K562 (cell line): ENCODE measurements around the gene NRP1. TPM values are rescaled to one million over a fixed set of nuclear protein-coding genes. Genes with fewer than 3 reads are reported as not detected.
A peak's percentile ranks its signal among the peaks of the same experiment; 100 is the strongest.

Source experiments
- ATAC-seq: fragments of 200-7000 bp; cut with Tn5 transposase; 3 replicates; pipeline ENCODE4 v1.9.1; 2020; ENCODE audit warnings: moderate library complexity
- BruUV-seq: library from RNA; stranded (reverse); fragments of 400-500 nt; replicated peaks from 2 replicates; lab custom pipeline; 2021; lab: Mats Ljungman, UMichigan
- CTCF ChIA-PET: fragments of 300-600 bp; formaldehyde crosslinking; extraction: SDS; loops from one replicate; lab custom pipeline; 2021; ENCODE audit warnings: low intra/inter-chr PET ratio; lab: Yijun Ruan, JAX
- POLR2A ChIA-PET: fragments of 300-600, 350-650 bp; sonication (Branson Sonifier 250); formaldehyde crosslinking; extraction: SDS; loops from one replicate; lab custom pipeline; 2021; ENCODE audit warnings: antibody characterized with exemption, inconsistent platforms; lab: Yijun Ruan, JAX
- DNase-seq, 4 experiments: peaks; one replicate each; pipeline versions ENCODE4 v3.0.0 to v3.0.0-alpha.2; 2011 to 2018; ENCODE audit warnings: low spot score in 3 of 4, mixed read lengths in 3 of 4; ENCODE audit errors: extremely low read depth in 1 of 4
- FAIRE-seq: peaks from 2 replicates; lab custom pipeline; 2011; peaks lifted over from hg19 to GRCh38; lab: Jason Lieb, UNC
- H2AFZ ChIP-seq: 2 replicates; pipeline ENCODE4 v1.6.0; 2011; ENCODE audit warnings: low read depth, low read length, control low read depth, inconsistent platforms
- H3K27ac ChIP-seq: fragments of 200-600 bp; 3 replicates; pipeline ENCODE4 v1.8.0; 2011; ENCODE audit warnings: low read depth, mild to moderate bottlenecking, control low read depth, inconsistent platforms, low read length, moderate library complexity, mixed read lengths; ENCODE audit errors: extremely low read depth
- H3K27me3 ChIP-seq, 2 experiments: fragments of 300-600 bp in 1 of 2; 2 replicates in 1 of 2; 3 replicates in 1 of 2; pipeline versions ENCODE4 v1.6.0 to v1.8.0; 2011; ENCODE audit warnings: inconsistent platforms in 2 of 2, low read length in 2 of 2, mild to moderate bottlenecking in 1 of 2, mixed read lengths in 1 of 2, moderate library complexity in 1 of 2; ENCODE audit not compliant: control insufficient read depth in 2 of 2, insufficient read depth in 2 of 2
- H3K36me3 ChIP-seq: fragments of 300-600 bp; 3 replicates; pipeline ENCODE4 v1.8.0; 2011; ENCODE audit warnings: mild to moderate bottlenecking, low read length, inconsistent platforms; ENCODE audit not compliant: control insufficient read depth, insufficient read depth
- H3K4me1 ChIP-seq, 2 experiments: fragments of 200-600 bp in 1 of 2; replicated peaks in 1 of 2; 2 replicates in 1 of 2; 3 replicates in 1 of 2; pipeline versions ENCODE4 v1.5.1 to v1.8.0; 2011; ENCODE audit warnings: inconsistent platforms in 2 of 2, low read length in 2 of 2, mild to moderate bottlenecking in 1 of 2, mixed read lengths in 1 of 2, moderate library complexity in 1 of 2; ENCODE audit not compliant: control insufficient read depth in 2 of 2, insufficient read depth in 2 of 2
- H3K4me2 ChIP-seq: 2 replicates; pipeline ENCODE4 v1.6.1; 2011; ENCODE audit warnings: low read length, control low read depth, inconsistent platforms, mixed read lengths; ENCODE audit not compliant: insufficient read depth
- H3K4me3 ChIP-seq: fragments of 200-600 bp; sonication (generic), shearing (Covaris generic); 2 replicates; pipeline ENCODE4 v1.5.1; 2016; ENCODE audit warnings: control low read depth, inconsistent platforms
- H3K79me2 ChIP-seq: fragments of 200-600 bp; 3 replicates; pipeline ENCODE4 v1.8.0; 2011; ENCODE audit warnings: low read length, inconsistent platforms; ENCODE audit not compliant: control insufficient read depth, insufficient read depth
- H3K9ac ChIP-seq, 2 experiments: 2 replicates each; pipeline versions ENCODE4 v1.6.0 to v1.6.1; 2011; ENCODE audit warnings: low read depth in 2 of 2, low read length in 2 of 2, control low read depth in 1 of 2, inconsistent platforms in 1 of 2, mild to moderate bottlenecking in 1 of 2, mixed read lengths in 1 of 2; ENCODE audit not compliant: insufficient read depth in 1 of 2
- H3K9me1 ChIP-seq: one replicate; pipeline ENCODE4 v1.6.0; 2011; ENCODE audit warnings: inconsistent platforms, mild to moderate bottlenecking, low read length, moderate library complexity; ENCODE audit not compliant: control insufficient read depth, insufficient read depth
- H3K9me3 ChIP-seq: replicated peaks from 2 replicates; pipeline ENCODE4 v1.5.1; 2011; ENCODE audit warnings: low read depth, low read length, inconsistent platforms; ENCODE audit not compliant: control insufficient read depth, insufficient read depth
- H4K20me1 ChIP-seq: replicated peaks from 2 replicates; pipeline ENCODE4 v1.6.1; 2011; ENCODE audit warnings: low read length, inconsistent platforms, mixed read lengths; ENCODE audit not compliant: control insufficient read depth, insufficient read depth
- CEBPG ChIP-seq, 3 experiments: fragments of 200-800 bp in 1 of 3; sonication (Bioruptor generic) in 1 of 3; sonication (generic) in 1 of 3; formaldehyde crosslinking in 1 of 3; IDR thresholded peaks in 2 of 3; conservative IDR thresholded peaks in 1 of 3; 2 replicates each; pipeline versions ENCODE4 v1.6.1 to v1.8.0; 2016 to 2022; ENCODE audit warnings: missing compliant biosample characterization in 2 of 3, missing genetic modification characterization in 2 of 3, mild to moderate bottlenecking in 1 of 3, missing genetic modification reagents in 1 of 3
- KDM2B ChIP-seq: fragments of 250-450 bp; sonication (Bioruptor Pico); IDR thresholded peaks from 2 replicates; pipeline ENCODE4 v1.8.0; 2021; ENCODE audit warnings: mild to moderate bottlenecking, moderate library complexity
- MXD1 ChIP-seq: fragments of 250-450 bp; sonication (Bioruptor Pico); IDR thresholded peaks from 2 replicates; pipeline ENCODE4 v1.8.0; 2021; ENCODE audit warnings: borderline replicate concordance, mild to moderate bottlenecking, moderate library complexity; ENCODE audit not compliant: poor library complexity, severe bottlenecking
- RUNX1 ChIP-seq: sonication (generic); IDR thresholded peaks from 2 replicates; pipeline ENCODE4 v1.6.1; 2016; ENCODE audit warnings: antibody characterized with exemption, low read depth
- SREBF1 ChIP-seq: fragments of 150-350 bp; IDR thresholded peaks from 2 replicates; pipeline ENCODE4 v1.6.1; 2014; ENCODE audit warnings: antibody characterized with exemption, low read depth, low read length, borderline replicate concordance
- ZBTB8A ChIP-seq: fragments of 450-650 bp; IDR thresholded peaks from 2 replicates; pipeline ENCODE4 v1.6.1; 2018; ENCODE audit warnings: mild to moderate bottlenecking, moderate library complexity; ENCODE audit not compliant: partially characterized antibody
- WGBS: fragments of 100-300 bp; shearing (Covaris generic); methylation state at CpG from one replicate; pipeline ENCODE4 v1.1.6; 2016; ENCODE audit warnings: low coverage, mixed read lengths; ENCODE audit not compliant: insufficient coverage; ENCODE audit errors: missing lambda C conversion rate; 5-methylcytosine and 5-hydroxymethylcytosine counted together
- in situ Hi-C: fragments of 300-500 bp; cut with MboI; formaldehyde crosslinking; loops from 4 replicates; pipeline ENCODE4 v1.15.0; 2018; ENCODE audit warnings: inconsistent platforms, mixed read lengths
- intact Hi-C: fragments of 100-400 bp; cut with micrococcal nuclease; formaldehyde crosslinking; loops from 2 replicates; pipeline ENCODE4 v1.14.2; 2022
- polyA plus RNA-seq, 8 experiments: library from polyadenylated mRNA; depleted of rRNA in 4 of 8; stranded (reverse) in 5 of 8; unstranded in 3 of 8; fragments of >200 nt; fragmentation: Nextera tagmentation in 2 of 8; fragmentation: Illumina TruSeq in 1 of 8; extraction: Ambion mirVana in 2 of 8; extraction: Trizol in 1 of 8; gene quantifications; 2 replicates each; pipeline versions ENCODE4 v1.2.1 to v1.2.3, GENCODE V29; 2011 to 2014; ENCODE audit warnings: inconsistent platforms in 1 of 8, missing spikeins in 1 of 8
- total RNA-seq, 7 experiments: library from RNA; depleted of rRNA in 6 of 7; stranded (reverse); fragments of >200 nt in 6 of 7; fragmentation: Illumina TruSeq in 2 of 7; extraction: Trizol in 2 of 7; gene quantifications; 2 replicates each; pipeline versions ENCODE4 v1.2.1 to v1.2.3, GENCODE V29; 2011 to 2021; ENCODE audit warnings: low replicate concordance in 1 of 7
- TF ChIP-seq, protein P1 (sequence below), 2 experiments: IDR thresholded peaks in 1 of 2; conservative IDR thresholded peaks in 1 of 2; 2 replicates each; pipeline ENCODE4 v1.6.1; 2016; ENCODE audit warnings: low read depth in 2 of 2, mild to moderate bottlenecking in 1 of 2, missing compliant biosample characterization in 1 of 2, missing genetic modification characterization in 1 of 2, moderate library complexity in 1 of 2

The NRP1 gene
- total and polyA plus RNA-seq, 9 of the 15 experiments (the other 6 are each of a cell fraction or from before 2014, with no cell fraction given): 0.01 to 0.38 (median 0.04) TPM; not detected in 5

DNA sequence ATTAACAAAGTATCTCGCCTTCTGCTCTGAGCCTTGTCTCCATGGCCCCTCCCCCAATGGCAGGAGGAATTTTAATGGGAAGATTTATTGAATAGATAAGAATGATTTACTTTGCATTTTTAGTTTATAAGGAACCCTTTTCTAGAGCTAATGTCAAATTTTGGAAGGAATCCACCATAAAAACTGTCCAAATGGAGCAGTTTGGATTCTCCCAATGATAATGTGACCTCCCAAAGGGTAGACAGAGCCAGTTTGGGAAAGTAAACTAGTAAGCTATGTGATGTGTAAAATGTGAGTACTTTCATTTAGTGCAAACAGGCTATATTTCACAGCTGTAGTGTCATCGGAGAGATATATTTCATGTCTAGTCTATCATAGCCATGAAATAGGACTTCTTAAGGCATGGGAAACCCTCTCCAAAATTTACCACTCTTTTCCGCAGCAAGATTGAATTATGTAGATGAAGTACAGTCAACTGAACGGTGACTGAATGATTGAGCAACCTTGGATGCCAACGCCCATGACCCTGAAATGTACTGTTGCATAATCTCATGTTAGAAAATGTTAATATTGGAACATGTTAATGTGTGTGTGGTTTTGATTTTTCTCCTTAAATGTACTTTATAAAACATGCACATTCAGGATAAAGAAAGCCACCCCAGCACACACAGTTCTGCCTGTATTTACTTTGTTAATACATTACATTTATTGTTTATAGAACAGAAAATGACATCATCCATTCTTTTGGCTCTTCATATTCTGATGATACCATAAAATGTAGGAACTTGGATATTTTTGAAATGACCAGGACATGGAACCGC lies 140.6 kb downstream of the NRP1 start:
- H4K20me1 ChIP-seq: no peaks in the 10 kb centered on the region
- no peaks in the 10 kb centered on the region for H3K9me3 ChIP-seq
- no peaks in the 10 kb centered on the region for H3K4me1 ChIP-seq
- peaks cover 5 to 8% of the 10 kb centered on the region in 2 experiments; a peak in 2 of 5 replicates for H3K27me3 ChIP-seq
- H3K4me2 ChIP-seq: no peak overlapping the region
- H3K36me3 ChIP-seq: no peaks in the 10 kb centered on the region
- no peaks in the 10 kb centered on the region for H3K79me2 ChIP-seq
- WGBS: 4% methylated on average over 6 of the region's 6 CpGs
- DNase-seq (no peak), ATAC-seq (no peak), FAIRE-seq (no peak)
- no peak overlapping the region for H3K4me3 ChIP-seq
- TF ChIP-seq KDM2B (no peak), CEBPG (CRISPR knock-in tag; IDR thresholded peaks at IDR 0.05) (no peak), CEBPG (tag; conservative IDR thresholded peaks at IDR 0.05 in 1 of 2, IDR thresholded peaks at IDR 0.05 in 1 of 2) (0 out of 4 replicates have a peak, but pooled peaks have one; percentile 28 to 40), MXD1 (no peak), RUNX1 (no peak), ZBTB8A (no peak), SREBF1 (no peak)
- TF ChIP-seq, protein P1, sequence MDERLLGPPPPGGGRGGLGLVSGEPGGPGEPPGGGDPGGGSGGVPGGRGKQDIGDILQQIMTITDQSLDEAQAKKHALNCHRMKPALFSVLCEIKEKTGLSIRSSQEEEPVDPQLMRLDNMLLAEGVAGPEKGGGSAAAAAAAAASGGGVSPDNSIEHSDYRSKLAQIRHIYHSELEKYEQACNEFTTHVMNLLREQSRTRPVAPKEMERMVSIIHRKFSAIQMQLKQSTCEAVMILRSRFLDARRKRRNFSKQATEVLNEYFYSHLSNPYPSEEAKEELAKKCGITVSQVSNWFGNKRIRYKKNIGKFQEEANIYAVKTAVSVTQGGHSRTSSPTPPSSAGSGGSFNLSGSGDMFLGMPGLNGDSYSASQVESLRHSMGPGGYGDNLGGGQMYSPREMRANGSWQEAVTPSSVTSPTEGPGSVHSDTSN (CRISPR knock-in tag; IDR thresholded peaks at IDR 0.05; ENCODE audit: low read depth): no peak
- TF ChIP-seq, protein P1 (tag; conservative IDR thresholded peaks at IDR 0.05; ENCODE audit: low read depth): no peak
- H2AFZ ChIP-seq: no peak overlapping the region
- in situ Hi-C loops (no loop called here), intact Hi-C loops (loop anchor here (10.0 kb wide), 1 partner anchor 1441 kb away; no protein-coding TSS in a partner anchor)
- no peak overlapping the region for H3K9ac ChIP-seq
- BruUV-seq: no TSS peak
- ChIA-PET POLR2A (interaction anchor here (0.5 kb wide), 1 partner anchor 1503 kb away, joined by 3 read pairs; no protein-coding TSS in a partner anchor), CTCF (interaction anchor here (1.5 kb wide), 1 partner anchor 1443 kb away, joined by 3 read pairs; no protein-coding TSS in a partner anchor)
- H3K27ac ChIP-seq: no peak overlapping the region
- no peaks in the 10 kb centered on the region for H3K9me1 ChIP-seq
